Panc1 (cell line): ENCODE measurements around the gene INSYN2B.

Experiments used
- CTCF ChIP-seq: fragments of 450-650 bp; IDR thresholded peaks from 2 replicates; pipeline ENCODE4 v1.5.1; 2017; ENCODE audit warnings: mild to moderate bottlenecking
- POLR2AphosphoS5 ChIP-seq: IDR thresholded peaks from 2 replicates; pipeline ENCODE4 v1.6.1; 2012; ENCODE audit warnings: mild to moderate bottlenecking, low read depth, low read length, moderate library complexity

GRCh38 chr5:169933127-169933526, 47.2 kb downstream of the INSYN2B start:
- TF ChIP-seq CTCF (no peak), POLR2AphosphoS5 (no peak)
